GM18519 (cell line): Measurements from ENCODE around the gene C10orf143.
"Not testable (repeated sequence)": the region's sequence is repeated elsewhere in the genome, so short reads cannot be mapped to it uniquely, and the experiment has no call there.

ENCODE experiments used
- ATAC-seq: cut with Tn5 transposase; IDR thresholded peaks from one replicate; pipeline ENCODE4 v1.9.1; 2021; ENCODE audit warnings: mild to moderate bottlenecking, moderate library complexity; ENCODE audit not compliant: unreplicated experiment, low FRiP score

C10orf143 gene

GRCh38 chr10:130038611-130039109 is 72.0 kb downstream of the C10orf143 start:
- ATAC-seq = no peak

- no peak for ATAC-seq
Observed at GRCh38 chr10:130038019-130038555, 72.5 kb downstream of the C10orf143 start.

GRCh38 chr10:130037169-130037661 is 73.4 kb downstream of the C10orf143 start:
- no peak for ATAC-seq

- no peak for ATAC-seq
Observed at GRCh38 chr10:130036296-130037065, 74.1 kb downstream of the C10orf143 start.

GRCh38 chr10:130029209-130029608 is 81.4 kb downstream of the C10orf143 start:
- ATAC-seq = no peak

- no peak for ATAC-seq
Observed at GRCh38 chr10:130028465-130028819, 82.2 kb downstream of the C10orf143 start.

- ATAC-seq = no peak
Observed at GRCh38 chr10:130027716-130028464, 82.7 kb downstream of the C10orf143 start.

GRCh38 chr10:130026670-130027456 is 83.8 kb downstream of the C10orf143 start:
- ATAC-seq = no peak

GRCh38 chr10:130025811-130026485 is 84.7 kb downstream of the C10orf143 start:
- ATAC-seq = no peak

GRCh38 chr10:130025326-130025725 is 85.3 kb downstream of the C10orf143 start:
- ATAC-seq = no peak

- no peak for ATAC-seq
Observed at GRCh38 chr10:130024779-130025325, 85.8 kb downstream of the C10orf143 start.

GRCh38 chr10:130024326-130024725 is 86.3 kb downstream of the C10orf143 start:
- not testable (repeated sequence) for ATAC-seq

- no peak for ATAC-seq
Observed at GRCh38 chr10:130023454-130024230, 87.0 kb downstream of the C10orf143 start.

GRCh38 chr10:130022511-130023299 is 87.9 kb downstream of the C10orf143 start:
- ATAC-seq = no peak

GRCh38 chr10:130022086-130022485 is 88.5 kb downstream of the C10orf143 start:
- no peak for ATAC-seq

- no peak for ATAC-seq
Observed at GRCh38 chr10:130021383-130021950, 89.2 kb downstream of the C10orf143 start.

- ATAC-seq = no peak
Observed at GRCh38 chr10:130020651-130021382, 89.8 kb downstream of the C10orf143 start.
